ENCODE data around the gene PALLD. TPM values are rescaled to one million over a fixed set of nuclear protein-coding genes. Genes with fewer than 3 reads are reported as not detected.

PALLD gene
- total and polyA plus RNA-seq, 2 of the 8 experiments (the other 6 are each of a cell fraction or from before 2014, with no cell fraction given): 10.5 to 25.0 TPM

DNA sequence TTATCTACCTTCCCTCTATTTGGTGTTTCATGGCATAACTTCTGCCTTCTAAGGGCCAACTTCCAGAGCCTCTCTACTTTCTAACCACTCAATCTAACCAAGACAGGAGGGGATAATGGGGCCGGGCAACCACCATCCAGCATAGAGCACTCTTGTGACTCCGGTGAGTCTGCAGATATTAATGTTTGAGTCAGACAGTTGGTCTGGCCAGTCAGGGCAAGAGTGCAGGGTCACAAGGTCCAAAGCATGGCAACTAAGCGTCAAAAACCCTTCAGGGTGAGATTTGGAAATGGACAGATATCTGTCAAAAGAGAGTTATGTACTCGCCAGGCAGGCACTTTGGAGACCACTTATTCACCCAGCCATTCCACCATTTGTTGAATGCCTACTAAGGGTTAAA is 105.0 kb downstream of the PALLD start:
- POLR2A ChIA-PET (ENCODE audit: partially characterized antibody): no interaction called here
- no peak overlapping the region for H3K4me2 ChIP-seq (ENCODE audit: insufficient read depth in 1 of 2, low read depth in 2 of 2, low read length in 2 of 2)
- CTCF ChIA-PET (ENCODE audit: partially characterized antibody): interaction anchor here (1.5 kb wide), 1 partner anchor 319 kb away, joined by 7 read pairs; no protein-coding TSS in a partner anchor
- peaks cover 0 to 3% (median 0%) of the 10 kb centered on the region in 4 experiments; a peak in 1 of 7 replicates for H3K4me1 ChIP-seq (replicated peaks in 1 of 4; ENCODE audit: control insufficient read depth in 3 of 4, insufficient read depth in 4 of 4, low read length in 3 of 4)
- no peak overlapping the region for H3K18ac ChIP-seq (ENCODE audit: extremely low read depth, low read length)
- H3K23ac ChIP-seq (ENCODE audit: insufficient read length): no peak overlapping the region
- H3K4me3 ChIP-seq (ENCODE audit: extremely low read depth in 1 of 4, insufficient read depth in 2 of 4, low read depth in 3 of 4, low read length in 4 of 4): no peak overlapping the region
- H2BK120ac ChIP-seq (replicated peaks; ENCODE audit: low read depth, low read length): no peak overlapping the region
- H4K8ac ChIP-seq (ENCODE audit: extremely low read depth, insufficient read depth, low read length): no peak overlapping the region; the same call in 1 of the 2 replicates
- no peaks in the 10 kb centered on the region for H4K20me1 ChIP-seq (replicated peaks in 1 of 2; ENCODE audit: control insufficient read depth in 1 of 2, insufficient read depth in 2 of 2, low read length in 2 of 2)
- no peak overlapping the region for H4K5ac ChIP-seq (ENCODE audit: insufficient read length, low read depth, low read length)
- H3K23me2 ChIP-seq (ENCODE audit: low read depth, low read length): no peaks in the 10 kb centered on the region
- no peak overlapping the region for H2BK5ac ChIP-seq (ENCODE audit: low read depth, low read length)
- 89% methylated on average over 4 of the region's 4 CpGs; no CpG with 5 or more reads in 1 of the 2 experiments for WGBS, 2 experiments (ENCODE audit: extremely low coverage in 1 of 2, insufficient coverage in 1 of 2, insufficient read length in 1 of 2, insufficient replicate concordance in 2 of 2, low coverage in 1 of 2, low lambda C conversion rate in 2 of 2, missing lambda C conversion rate in 1 of 2)
- H3K79me2 ChIP-seq (ENCODE audit: control insufficient read depth in 1 of 2, insufficient read depth in 2 of 2, low read length in 2 of 2): no peaks in the 10 kb centered on the region
- no peak overlapping the region for H3K14ac ChIP-seq (ENCODE audit: insufficient read length)
- no peaks in the 10 kb centered on the region for H3K79me1 ChIP-seq (ENCODE audit: low read depth, low read length)
- no peaks in the 10 kb centered on the region for H3K9me3 ChIP-seq (ENCODE audit: insufficient read depth in 2 of 2, low read depth in 1 of 2, low read length in 1 of 2)
- no peak overlapping the region for H4K91ac ChIP-seq (replicated peaks; ENCODE audit: insufficient read length, low read length)
- no peaks in the 10 kb centered on the region for H3K36me3 ChIP-seq (ENCODE audit: control insufficient read depth in 2 of 4, insufficient read depth in 4 of 4, low read length in 3 of 4)
- no peak for FAIRE-seq
- no peak overlapping the region for H2BK20ac ChIP-seq (ENCODE audit: low read length)
- H2AK5ac ChIP-seq (ENCODE audit: low read depth, low read length): no peak overlapping the region
- DNase-seq (ENCODE audit: low read depth in 1 of 2, low spot score in 2 of 2): no peak
- H2BK15ac ChIP-seq (ENCODE audit: low read length): no peak overlapping the region
- H3K56ac ChIP-seq (replicated peaks; ENCODE audit: insufficient read length, low read depth, low read length): no peak overlapping the region
- H2AFZ ChIP-seq (ENCODE audit: low read length): no peak overlapping the region
- no peak overlapping the region for H2BK12ac ChIP-seq (ENCODE audit: low read depth, low read length)
- H3K4ac ChIP-seq (replicated peaks; ENCODE audit: insufficient read length, low read depth, low read length): no peak overlapping the region
- no peak overlapping the region for H3K27ac ChIP-seq (ENCODE audit: low read depth, low read length)
- H3K27me3 ChIP-seq (replicated peaks in 1 of 4; ENCODE audit: control insufficient read depth in 3 of 4, extremely low read depth in 1 of 4, insufficient read depth in 3 of 4, low read length in 3 of 4): no peaks in the 10 kb centered on the region
- TF ChIP-seq CHD1 (IDR thresholded peaks at IDR 0.05; ENCODE audit: low read depth, low read length) (no peak), EP300 (IDR thresholded peaks at IDR 0.05; ENCODE audit: borderline replicate concordance in 1 of 2, low read depth in 2 of 2, low read length in 2 of 2) (no peak), SP1 (IDR thresholded peaks at IDR 0.05; ENCODE audit: low read depth, low read length) (no peak), CTBP2 (IDR thresholded peaks at IDR 0.05; ENCODE audit: borderline replicate concordance, insufficient read depth, insufficient read length, low read length) (no peak), SIRT6 (IDR thresholded peaks at IDR 0.05; ENCODE audit: low read length) (no peak), SUZ12 (IDR thresholded peaks at IDR 0.05; ENCODE audit: low read length) (no peak), ASH2L (IDR thresholded peaks at IDR 0.05; ENCODE audit: low read length) (no peak)
- TF ChIP-seq, protein P1, sequence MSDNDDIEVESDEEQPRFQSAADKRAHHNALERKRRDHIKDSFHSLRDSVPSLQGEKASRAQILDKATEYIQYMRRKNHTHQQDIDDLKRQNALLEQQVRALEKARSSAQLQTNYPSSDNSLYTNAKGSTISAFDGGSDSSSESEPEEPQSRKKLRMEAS (IDR thresholded peaks at IDR 0.05): no peak
- TF ChIP-seq, protein P2, sequence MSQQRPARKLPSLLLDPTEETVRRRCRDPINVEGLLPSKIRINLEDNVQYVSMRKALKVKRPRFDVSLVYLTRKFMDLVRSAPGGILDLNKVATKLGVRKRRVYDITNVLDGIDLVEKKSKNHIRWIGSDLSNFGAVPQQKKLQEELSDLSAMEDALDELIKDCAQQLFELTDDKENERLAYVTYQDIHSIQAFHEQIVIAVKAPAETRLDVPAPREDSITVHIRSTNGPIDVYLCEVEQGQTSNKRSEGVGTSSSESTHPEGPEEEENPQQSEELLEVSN (IDR thresholded peaks at IDR 0.05): no peak
- no peak overlapping the region for H3K9ac ChIP-seq (replicated peaks in 1 of 4; ENCODE audit: extremely low read depth in 1 of 4, low read depth in 3 of 4, low read length in 3 of 4)

All from H1 (cell line).